OCI-LY7 (cell line): ENCODE results near the gene TYROBP. TPM values are rescaled to one million over a fixed set of nuclear protein-coding genes. Genes with fewer than 3 reads are reported as not detected.

ENCODE experiments used
- BruUV-seq: library from RNA; stranded (reverse); fragments of 400-500 nt; replicated peaks from 2 replicates; lab custom pipeline; 2021; lab: Mats Ljungman, UMichigan
- CTCF ChIA-PET: fragments of 300-600 bp; sonication (Branson Sonifier 250); formaldehyde crosslinking; loops from one replicate; lab custom pipeline; 2022; ENCODE audit warnings: antibody characterized with exemption; ENCODE audit not compliant: unreplicated experiment; lab: Charles Lee
- POLR2A ChIA-PET: fragments of 300-600 bp; sonication (Branson Sonifier 250); formaldehyde crosslinking; loops from one replicate; lab custom pipeline; 2022; ENCODE audit warnings: antibody characterized with exemption; lab: Charles Lee
- DNase-seq: peaks from one replicate; pipeline ENCODE4 v3.0.0-alpha.2; 2015; ENCODE audit warnings: low spot score
- H2AFZ ChIP-seq: fragments of 200-600 bp; sonication (generic), shearing (Covaris generic); 2 replicates; pipeline ENCODE4 v1.6.1; 2014; ENCODE audit warnings: mild to moderate bottlenecking, antibody characterized with exemption, low read length, moderate library complexity
- H3K27ac ChIP-seq: fragments of 200-600 bp; sonication (generic); 2 replicates; pipeline ENCODE4 v1.5.1; 2014; ENCODE audit warnings: mixed run types, low read depth, mild to moderate bottlenecking, moderate library complexity, low read length, inconsistent platforms; ENCODE audit not compliant: poor library complexity, severe bottlenecking
- H3K36me3 ChIP-seq: fragments of 200-600 bp; sonication (generic); 2 replicates; pipeline ENCODE4 v1.6.1; 2014; ENCODE audit warnings: mild to moderate bottlenecking, antibody characterized with exemption, low read length, moderate library complexity, mixed read lengths; ENCODE audit not compliant: insufficient read depth
- H3K4me1 ChIP-seq: fragments of 200-600 bp; sonication (generic); 2 replicates; pipeline ENCODE4 v1.5.1; 2014; ENCODE audit warnings: mild to moderate bottlenecking, low read length; ENCODE audit not compliant: insufficient read depth, poor library complexity, severe bottlenecking
- H3K4me2 ChIP-seq: fragments of 200-600 bp; sonication (generic); 2 replicates; pipeline ENCODE4 v1.6.1; 2014; ENCODE audit warnings: mild to moderate bottlenecking, low read length
- H3K4me3 ChIP-seq: fragments of 200-600 bp; sonication (generic); 2 replicates; pipeline ENCODE4 v1.5.1; 2014; ENCODE audit warnings: mild to moderate bottlenecking, low read depth, low read length; ENCODE audit not compliant: poor library complexity, severe bottlenecking
- H3K79me2 ChIP-seq: fragments of 200-600 bp; sonication (generic); 2 replicates; pipeline ENCODE4 v1.6.1; 2016; ENCODE audit warnings: low read depth, mild to moderate bottlenecking, low read length, moderate library complexity, mixed read lengths; ENCODE audit not compliant: insufficient read depth
- H3K9me2 ChIP-seq: fragments of 200-600 bp; sonication (generic); 2 replicates; pipeline ENCODE4 v1.6.1; 2016; ENCODE audit warnings: mild to moderate bottlenecking, low read length, mixed read lengths; ENCODE audit not compliant: insufficient read depth
- H3K9me3 ChIP-seq: fragments of 200-600 bp; sonication (generic); 2 replicates; pipeline ENCODE4 v1.6.1; 2014; ENCODE audit warnings: mild to moderate bottlenecking, mixed run types, low read length, mixed read lengths
- H4K20me1 ChIP-seq: fragments of 200-600 bp; sonication (generic); 2 replicates; pipeline ENCODE4 v1.6.1; 2014; ENCODE audit warnings: mild to moderate bottlenecking, antibody characterized with exemption, low read length, moderate library complexity, mixed read lengths; ENCODE audit not compliant: insufficient read depth
- EZH2phosphoT487 ChIP-seq: fragments of 200-600 bp; sonication (generic); IDR thresholded peaks from 2 replicates; pipeline ENCODE4 v1.6.1; 2018; ENCODE audit warnings: low read depth, borderline replicate concordance, mild to moderate bottlenecking, mixed run types, antibody characterized with exemption, low read length, moderate library complexity, mixed read lengths
- intact Hi-C: fragments of 100-400 bp; cut with micrococcal nuclease; formaldehyde crosslinking; loops from one replicate; pipeline ENCODE4 v1.10.0; 2022; ENCODE audit not compliant: unreplicated experiment
- total RNA-seq, 2 experiments: library from RNA; depleted of rRNA in 1 of 2; stranded (reverse); fragments of >200 nt in 1 of 2; shearing (Covaris generic) in 1 of 2; gene quantifications; 2 replicates each; pipeline ENCODE4 v1.2.3, GENCODE V29; 2014 to 2022
- TF ChIP-seq, protein P1 (sequence below): fragments of 200-600 bp; sonication (generic); conservative IDR thresholded peaks from 2 replicates; pipeline ENCODE4 v1.5.1; 2014; ENCODE audit warnings: mild to moderate bottlenecking, antibody characterized with exemption, low read length, moderate library complexity, mixed read lengths

TYROBP gene
- total RNA-seq, 2 experiments from 2014 or later: not detected

- intact Hi-C loops: no loop called here
- peaks cover 57% of the 10 kb centered on the region for H3K36me3 ChIP-seq
- no TSS peak for BruUV-seq
Observed at GRCh38 chr19:35898499-35898809, 9.6 kb downstream of the TYROBP start.

DNA sequence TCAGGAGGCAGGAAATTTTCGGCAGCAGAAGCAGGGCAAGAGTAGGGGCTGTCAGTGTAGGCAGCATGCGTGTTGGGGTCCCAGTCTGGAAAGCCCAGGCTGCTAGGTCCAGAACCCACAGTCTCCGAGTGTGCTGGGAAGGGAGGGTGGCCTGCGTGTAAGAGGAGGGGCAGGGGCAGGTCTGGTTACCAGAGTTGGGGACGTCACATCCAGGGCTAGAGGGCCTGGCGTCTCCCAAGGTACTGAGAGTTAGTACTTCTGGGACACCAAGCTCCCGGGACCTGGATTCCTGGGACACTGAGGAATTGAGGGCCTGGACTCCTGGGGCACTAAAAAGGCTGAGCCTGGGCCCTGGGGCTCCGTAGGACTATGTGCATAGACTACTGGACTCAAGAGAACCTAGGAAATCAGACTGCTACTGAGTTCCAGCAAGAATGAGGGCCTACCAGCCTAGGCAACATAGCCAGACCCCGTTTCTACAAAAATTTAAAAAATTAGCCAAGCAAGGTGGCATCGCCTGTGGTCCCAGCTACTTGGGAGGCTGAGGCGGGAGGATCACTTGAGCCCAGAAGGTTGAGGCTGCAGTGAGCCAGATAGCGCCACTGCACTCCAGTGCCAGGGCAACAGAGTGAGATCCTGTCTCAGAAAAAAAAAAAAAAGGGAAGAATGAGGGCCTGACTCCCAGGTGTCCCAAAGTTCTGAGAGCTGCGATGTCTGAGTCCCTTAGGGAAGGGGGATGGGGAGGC lies 10.2 kb downstream of the TYROBP start:
- intact Hi-C loops: no loop called here
- Histone ChIP-seq H3K9me2 (no peaks in the 10 kb centered on the region), H3K27ac (peak overlapping the region; percentile 87), H3K36me3 (peaks cover 62% of the 10 kb centered on the region), H3K9me3 (no peaks in the 10 kb centered on the region), H3K4me2 (peak overlapping the region; percentile 99), H4K20me1 (no peaks in the 10 kb centered on the region), H3K79me2 (peaks cover 29% of the 10 kb centered on the region), H2AFZ (no peak overlapping the region), H3K4me1 (peaks cover 32% of the 10 kb centered on the region), H3K4me3 (peak overlapping the region; percentile 77)
- BruUV-seq: no TSS peak
- DNase-seq: no peak
- TF ChIP-seq, protein P1, sequence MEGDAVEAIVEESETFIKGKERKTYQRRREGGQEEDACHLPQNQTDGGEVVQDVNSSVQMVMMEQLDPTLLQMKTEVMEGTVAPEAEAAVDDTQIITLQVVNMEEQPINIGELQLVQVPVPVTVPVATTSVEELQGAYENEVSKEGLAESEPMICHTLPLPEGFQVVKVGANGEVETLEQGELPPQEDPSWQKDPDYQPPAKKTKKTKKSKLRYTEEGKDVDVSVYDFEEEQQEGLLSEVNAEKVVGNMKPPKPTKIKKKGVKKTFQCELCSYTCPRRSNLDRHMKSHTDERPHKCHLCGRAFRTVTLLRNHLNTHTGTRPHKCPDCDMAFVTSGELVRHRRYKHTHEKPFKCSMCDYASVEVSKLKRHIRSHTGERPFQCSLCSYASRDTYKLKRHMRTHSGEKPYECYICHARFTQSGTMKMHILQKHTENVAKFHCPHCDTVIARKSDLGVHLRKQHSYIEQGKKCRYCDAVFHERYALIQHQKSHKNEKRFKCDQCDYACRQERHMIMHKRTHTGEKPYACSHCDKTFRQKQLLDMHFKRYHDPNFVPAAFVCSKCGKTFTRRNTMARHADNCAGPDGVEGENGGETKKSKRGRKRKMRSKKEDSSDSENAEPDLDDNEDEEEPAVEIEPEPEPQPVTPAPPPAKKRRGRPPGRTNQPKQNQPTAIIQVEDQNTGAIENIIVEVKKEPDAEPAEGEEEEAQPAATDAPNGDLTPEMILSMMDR: no peak
- no peak for TF ChIP-seq EZH2phosphoT487
- POLR2A ChIA-PET: interaction anchor here (1.2 kb wide), 1 partner anchor 15 kb away, joined by 3 read pairs; no protein-coding TSS in a partner anchor
- CTCF ChIA-PET: no interaction called here

More at GRCh38 chr19:35898499-35898809, 9.6 kb downstream of the TYROBP start:
- no peak overlapping the region for H2AFZ ChIP-seq
- TF ChIP-seq, protein P1: no peak
- TF ChIP-seq EZH2phosphoT487: no peak
- H3K27ac ChIP-seq: peak overlapping the region; percentile 87
- POLR2A ChIA-PET: interaction anchor here (1.2 kb wide), 1 partner anchor 15 kb away, joined by 3 read pairs; no protein-coding TSS in a partner anchor
- H3K9me3 ChIP-seq: no peaks in the 10 kb centered on the region
- H4K20me1 ChIP-seq: no peaks in the 10 kb centered on the region
- peak overlapping the region; percentile 99 for H3K4me2 ChIP-seq
- H3K4me3 ChIP-seq: peak overlapping the region; percentile 77
- H3K9me2 ChIP-seq: no peaks in the 10 kb centered on the region
- H3K79me2 ChIP-seq: peaks cover 30% of the 10 kb centered on the region
- peaks cover 38% of the 10 kb centered on the region for H3K4me1 ChIP-seq
- DNase-seq: no peak
- CTCF ChIA-PET: no interaction called here

- Histone ChIP-seq H3K79me2 (peaks cover 25% of the 10 kb centered on the region), H3K4me1 (peaks cover 20% of the 10 kb centered on the region), H3K4me3 (no peak overlapping the region), H2AFZ (no peak overlapping the region), H3K27ac (no peak overlapping the region), H3K9me2 (no peaks in the 10 kb centered on the region), H3K36me3 (peaks cover 75% of the 10 kb centered on the region), H3K4me2 (no peak overlapping the region), H3K9me3 (no peaks in the 10 kb centered on the region), H4K20me1 (no peaks in the 10 kb centered on the region)
- TF ChIP-seq, protein P1: no peak
- no peak for TF ChIP-seq EZH2phosphoT487
- ChIA-PET CTCF (no interaction called here), POLR2A (no interaction called here)
- no peak for DNase-seq
- intact Hi-C loops: no loop called here
- BruUV-seq: no TSS peak
Observed at GRCh38 chr19:35896643-35897040, 11.5 kb downstream of the TYROBP start.
